GM21447 (cell line): Measurements from ENCODE around the gene CRABP2.

Source experiments
- ATAC-seq: cut with Tn5 transposase; IDR thresholded peaks from one replicate; pipeline ENCODE4 v1.9.1; 2021; ENCODE audit not compliant: unreplicated experiment

CRABP2 gene

DNA sequence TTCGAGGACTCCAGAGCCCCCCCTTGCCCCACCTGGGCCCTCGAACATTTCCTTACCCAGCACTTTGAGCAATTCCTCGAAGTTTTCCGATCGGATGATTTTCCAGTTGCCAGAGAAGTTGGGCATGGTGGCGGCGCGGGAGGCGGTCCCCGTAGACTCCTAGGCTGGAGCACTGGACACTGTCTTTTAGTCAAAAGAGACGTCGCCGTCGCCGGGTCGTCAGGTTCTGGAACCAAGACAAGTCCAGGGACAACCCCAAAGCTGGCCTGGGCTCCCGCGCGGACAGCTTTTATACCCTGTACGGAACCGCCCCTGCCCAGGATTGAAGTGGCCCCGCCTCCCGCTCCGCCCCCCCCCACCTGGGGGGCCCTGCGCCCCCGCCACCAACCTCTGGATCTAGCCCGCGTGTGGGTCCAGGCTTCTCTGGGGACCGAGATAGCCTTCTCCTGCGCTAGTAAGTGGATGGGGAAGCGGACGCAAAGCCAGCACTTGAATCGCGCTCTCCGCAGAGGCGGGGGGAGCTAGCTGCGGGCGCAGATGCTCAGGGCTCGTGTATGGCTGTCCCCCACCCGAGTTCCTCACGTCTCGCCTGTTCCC lies at the start of gene CRABP2:
CRABP2 (minus strand) TSS at position 263 of the 597 bp plus-strand sequence; CDS start at position 126, 137 bp downstream.
- ATAC-seq = no peak

DNA sequence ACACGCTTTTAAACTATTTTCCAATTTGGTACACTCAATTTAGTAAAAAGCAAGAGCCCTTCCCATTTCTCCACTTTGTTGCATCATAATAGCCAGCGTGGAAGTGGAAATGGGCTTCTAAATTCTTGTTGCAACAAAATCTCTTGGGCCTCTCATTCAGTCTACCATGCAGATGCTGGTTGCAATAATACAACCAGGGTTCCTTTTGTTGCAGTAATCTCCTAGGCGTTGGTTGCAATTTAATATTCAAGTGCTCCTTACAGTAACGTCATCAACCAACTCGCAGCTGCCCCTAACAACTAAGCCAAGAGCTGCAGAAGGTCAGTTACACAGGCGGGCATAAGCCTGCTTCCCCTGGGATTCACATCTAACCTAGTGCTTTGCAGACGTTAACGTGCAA lies 48.8 kb upstream of the CRABP2 start:
- no peak for ATAC-seq

DNA sequence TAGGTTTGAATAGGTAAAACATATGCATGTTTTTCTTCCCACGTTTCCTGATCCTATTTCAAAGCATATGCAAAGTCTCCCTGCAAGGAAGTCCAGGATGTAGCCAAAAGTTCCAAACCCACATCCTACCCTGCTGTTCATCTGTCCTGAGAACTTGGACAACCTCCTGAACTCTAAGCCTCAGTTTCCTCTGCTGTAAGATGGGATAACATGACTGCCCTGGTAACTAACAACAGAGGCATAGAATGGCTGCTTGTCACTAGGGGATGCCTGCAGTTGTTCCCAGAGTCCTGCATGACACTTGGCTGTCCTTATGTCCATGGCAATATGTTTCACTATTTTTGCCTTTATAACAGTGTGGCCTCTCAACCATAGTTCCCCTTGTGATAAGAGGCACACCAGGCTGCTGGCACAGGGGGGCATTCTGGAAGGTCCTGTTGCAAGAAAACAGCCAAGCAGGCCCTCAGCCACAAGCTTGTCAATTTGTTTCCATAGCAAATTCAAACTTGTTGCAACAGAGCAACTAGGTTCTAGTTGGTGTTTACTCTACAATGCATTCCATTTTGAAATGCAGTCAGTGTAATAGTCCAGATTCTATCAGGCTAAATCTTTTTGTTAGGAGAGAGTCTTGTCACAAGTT lies 47.6 kb upstream of the CRABP2 start:
- ATAC-seq = no peak

DNA sequence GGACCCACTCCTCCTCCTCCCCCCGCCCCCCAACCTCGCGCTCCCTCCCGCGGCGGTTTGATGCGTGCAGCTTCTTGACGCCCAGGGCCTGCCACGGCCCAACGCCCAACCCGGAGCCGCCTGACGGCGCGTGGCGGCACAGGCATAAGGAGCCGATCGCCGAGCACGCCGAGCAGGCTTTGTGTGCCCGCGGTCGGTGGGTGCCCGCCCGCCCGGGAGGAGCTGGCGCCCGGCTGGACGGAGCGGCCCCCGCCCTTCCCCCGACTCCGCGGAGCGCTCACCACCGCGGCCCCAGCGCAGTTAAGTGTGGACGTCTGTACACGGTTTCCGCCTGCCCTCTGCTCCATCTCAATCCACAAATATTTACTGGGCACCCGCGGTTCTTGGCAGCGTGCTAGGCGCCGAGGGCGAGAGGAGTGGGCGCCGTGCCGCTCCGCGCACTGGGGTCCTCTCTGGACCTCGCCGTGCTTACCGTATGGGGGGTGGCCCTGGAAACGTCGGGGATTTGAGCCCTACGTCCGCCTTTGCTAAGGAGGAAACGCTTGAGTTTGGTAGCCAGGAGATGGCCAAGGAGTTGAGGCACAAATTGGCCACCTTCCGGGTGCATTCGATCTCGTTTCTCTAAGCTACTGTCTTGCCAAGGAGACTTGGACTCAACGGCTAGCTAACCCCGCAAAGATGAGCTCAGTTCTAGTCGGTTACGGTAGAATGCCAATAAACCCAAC lies 46.5 kb upstream of the CRABP2 start:
- ATAC-seq = peak; percentile 46

DNA sequence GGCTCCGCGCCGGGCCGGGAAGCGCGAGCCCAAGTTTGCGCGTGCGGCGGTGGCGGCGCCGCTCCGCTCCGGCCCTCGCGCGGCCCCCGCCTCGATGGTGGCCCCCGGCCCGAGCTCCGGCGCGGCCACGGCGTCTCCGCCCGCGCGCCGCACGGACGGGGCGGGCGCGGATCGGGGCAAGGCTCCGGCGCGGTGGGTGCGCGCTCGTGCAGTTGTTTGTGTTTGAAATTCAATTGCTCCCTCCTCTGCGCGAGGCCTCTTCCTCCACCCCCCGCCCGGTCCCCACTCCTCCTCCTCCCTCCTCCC lies 46.0 kb upstream of the CRABP2 start, which contains the start of gene HDGF:
HDGF (minus strand) TSS at position 225 of the 306 bp plus-strand sequence. CDS start 246 bp downstream, outside the sequence.
- ATAC-seq = peak; percentile 2

DNA sequence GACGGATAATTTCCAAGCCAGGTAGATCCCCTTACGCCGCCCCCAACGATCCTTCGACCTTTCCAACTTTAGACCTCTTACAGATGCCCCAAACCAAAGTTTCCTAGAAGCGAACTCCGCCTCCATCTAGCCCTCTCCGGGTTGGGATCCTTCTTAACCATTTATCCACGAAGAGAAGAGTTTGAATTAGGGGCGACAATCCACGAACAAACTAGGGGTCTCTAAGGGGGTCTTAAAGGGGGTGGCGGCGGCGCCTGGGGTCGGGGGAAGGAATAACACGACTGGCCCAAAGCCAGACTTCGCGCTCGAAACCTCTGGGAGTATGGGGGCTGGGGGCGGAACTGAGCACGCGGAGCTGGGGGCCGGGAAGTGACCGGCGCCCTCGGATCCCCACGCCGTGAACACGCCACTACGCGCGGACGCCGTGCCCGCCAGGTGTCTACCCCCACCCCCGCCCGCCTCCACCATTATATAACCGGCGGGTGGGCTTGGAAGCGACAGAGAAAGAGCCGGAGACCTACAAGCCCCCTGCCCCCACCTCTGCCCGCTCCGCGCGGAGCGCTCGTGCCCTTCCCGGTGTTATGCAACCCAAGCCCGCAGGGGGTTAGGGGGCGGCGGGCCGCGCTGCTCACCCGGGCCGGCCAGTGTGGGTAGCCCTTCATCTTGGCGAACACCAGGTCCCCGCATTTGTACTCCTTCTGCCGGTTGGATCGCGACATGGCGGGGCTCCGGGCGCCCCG lies 45.5 kb upstream of the CRABP2 start:
- peak; percentile 6 for ATAC-seq

DNA sequence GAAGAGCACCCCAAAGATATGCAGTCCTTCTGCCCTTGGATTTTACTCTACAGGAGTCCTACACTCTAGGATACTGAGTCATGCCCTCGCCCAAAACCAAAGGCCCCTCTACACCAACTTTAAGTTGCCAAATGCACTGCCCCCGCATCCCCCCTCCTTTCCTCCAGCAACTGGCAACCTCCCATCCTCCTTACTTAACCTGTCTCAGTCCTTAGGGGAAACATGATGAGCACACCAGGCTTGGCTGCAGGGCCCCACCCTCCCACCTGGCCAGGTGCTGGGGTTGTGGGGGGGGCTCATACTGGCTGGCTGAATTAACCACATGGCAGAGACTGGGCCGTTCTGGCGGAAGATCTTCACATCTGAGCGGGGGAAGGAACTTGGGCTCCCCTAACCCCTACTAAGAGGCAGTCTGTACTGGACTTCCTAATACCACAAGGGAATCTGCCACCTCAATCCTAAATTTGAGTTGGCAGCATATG lies 44.8 kb upstream of the CRABP2 start:
- no peak for ATAC-seq

DNA sequence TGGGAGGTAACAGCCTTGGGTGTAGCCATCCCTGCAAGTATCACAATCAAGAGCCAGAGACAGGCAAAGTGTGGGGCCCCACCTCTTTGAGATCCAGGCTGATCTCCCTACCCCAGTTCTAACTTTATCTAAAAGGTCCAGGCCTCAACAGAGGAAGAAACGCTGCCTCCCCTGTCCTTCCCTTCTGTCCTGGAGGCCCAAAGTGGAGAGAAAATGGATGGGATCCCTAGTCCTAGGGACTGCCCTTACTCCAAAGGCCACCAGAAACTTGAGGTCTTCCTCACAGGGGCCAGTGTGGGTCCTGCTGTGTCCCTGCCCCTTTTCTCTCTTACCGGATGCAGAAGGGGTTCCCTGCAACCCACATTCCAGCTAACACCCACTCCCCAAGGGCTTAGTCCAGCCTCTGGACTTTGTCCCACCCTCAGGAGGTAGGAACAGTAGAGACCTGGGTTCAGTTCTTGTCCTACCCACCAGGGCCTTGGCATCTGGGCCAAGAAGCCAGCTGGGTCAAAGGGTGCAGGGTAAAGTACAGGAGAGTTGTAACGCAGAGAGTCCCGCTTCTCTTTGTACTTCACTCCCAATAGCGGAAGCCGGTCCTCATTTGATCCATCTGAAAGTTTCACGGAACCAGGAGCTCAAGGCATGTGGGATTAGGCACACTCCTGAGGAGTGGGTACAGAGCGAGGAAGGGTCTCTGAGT lies 44.2 kb upstream of the CRABP2 start:
- ATAC-seq = no peak

DNA sequence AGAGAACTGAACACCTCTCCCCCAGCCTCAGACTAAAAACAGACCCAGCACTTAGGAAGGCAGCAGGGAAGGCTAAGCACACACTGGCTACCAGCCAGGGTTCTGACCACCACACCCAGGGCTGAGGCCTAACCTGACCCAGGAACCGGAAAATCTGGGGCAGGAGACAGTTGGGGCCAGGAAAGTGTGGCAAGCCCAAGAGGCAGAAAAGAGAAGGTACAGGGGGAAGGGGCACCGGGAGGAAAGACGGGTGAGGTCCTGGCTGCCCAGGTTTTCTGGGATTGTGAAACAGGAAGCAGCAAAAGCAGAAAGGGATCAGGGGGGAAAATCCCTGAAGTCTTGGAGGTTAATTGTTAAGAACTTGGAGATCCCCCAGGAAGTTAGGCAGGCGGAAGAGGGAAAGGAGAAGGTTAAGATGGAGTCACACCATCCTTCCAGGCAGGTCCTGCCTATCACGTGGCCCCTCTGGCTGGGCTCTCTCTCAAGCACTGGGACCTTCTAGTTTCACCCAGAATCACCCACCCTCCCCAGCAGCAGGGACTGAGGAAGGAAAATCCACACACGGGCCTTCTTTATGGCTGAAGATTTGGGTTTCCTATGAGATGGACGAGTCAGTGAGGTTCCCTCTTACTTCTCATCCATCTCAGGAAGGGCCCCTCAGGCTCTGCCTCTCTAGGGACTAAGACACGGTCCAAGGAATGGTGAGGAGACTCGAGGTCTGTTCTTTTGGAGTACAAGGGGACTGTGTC lies 43.5 kb upstream of the CRABP2 start:
- ATAC-seq = no peak

DNA sequence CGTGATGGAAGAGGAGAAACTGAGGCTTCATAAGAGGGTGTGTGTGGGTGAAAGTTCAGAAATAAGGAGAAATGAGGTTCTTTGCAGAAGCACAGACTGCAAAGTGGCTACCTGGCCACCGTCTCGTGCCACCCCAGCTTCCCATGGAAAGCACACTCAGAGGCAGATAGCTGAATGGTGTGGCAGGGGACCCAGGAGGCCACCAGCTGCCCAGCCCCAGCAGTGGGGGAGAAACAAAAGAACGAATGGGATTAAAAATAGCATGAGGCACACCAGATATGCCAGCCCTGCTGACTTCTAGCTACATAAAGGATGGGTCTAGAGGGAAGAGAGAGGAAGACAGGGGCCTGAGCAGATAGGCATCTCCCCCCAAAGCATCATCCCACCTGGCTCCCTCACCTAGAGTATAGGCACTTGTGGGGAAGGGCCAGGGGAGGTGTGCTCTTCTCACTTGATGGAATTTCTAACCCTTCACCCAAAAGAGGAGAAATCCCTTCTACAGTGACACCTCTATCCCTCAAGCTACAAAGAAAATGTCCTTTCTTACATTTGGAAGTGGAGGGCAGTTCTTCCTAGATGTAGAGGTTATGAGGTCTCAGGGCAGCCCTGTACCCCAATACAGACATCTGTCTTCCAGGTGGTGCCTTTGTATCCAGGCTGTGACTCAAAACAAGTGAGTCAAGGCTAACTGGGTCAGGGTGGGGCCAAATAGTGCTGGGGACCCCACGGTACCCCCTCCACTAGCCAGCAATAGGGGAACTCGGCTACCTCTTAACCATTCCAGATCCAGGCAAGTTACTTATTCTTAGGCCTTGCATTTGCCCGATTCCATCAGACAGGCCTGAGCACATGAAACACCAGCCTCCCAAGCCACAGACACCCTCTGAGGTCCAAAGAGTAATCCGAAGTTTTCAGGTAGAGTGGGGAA lies 42.6 kb upstream of the CRABP2 start:
- no peak for ATAC-seq

DNA sequence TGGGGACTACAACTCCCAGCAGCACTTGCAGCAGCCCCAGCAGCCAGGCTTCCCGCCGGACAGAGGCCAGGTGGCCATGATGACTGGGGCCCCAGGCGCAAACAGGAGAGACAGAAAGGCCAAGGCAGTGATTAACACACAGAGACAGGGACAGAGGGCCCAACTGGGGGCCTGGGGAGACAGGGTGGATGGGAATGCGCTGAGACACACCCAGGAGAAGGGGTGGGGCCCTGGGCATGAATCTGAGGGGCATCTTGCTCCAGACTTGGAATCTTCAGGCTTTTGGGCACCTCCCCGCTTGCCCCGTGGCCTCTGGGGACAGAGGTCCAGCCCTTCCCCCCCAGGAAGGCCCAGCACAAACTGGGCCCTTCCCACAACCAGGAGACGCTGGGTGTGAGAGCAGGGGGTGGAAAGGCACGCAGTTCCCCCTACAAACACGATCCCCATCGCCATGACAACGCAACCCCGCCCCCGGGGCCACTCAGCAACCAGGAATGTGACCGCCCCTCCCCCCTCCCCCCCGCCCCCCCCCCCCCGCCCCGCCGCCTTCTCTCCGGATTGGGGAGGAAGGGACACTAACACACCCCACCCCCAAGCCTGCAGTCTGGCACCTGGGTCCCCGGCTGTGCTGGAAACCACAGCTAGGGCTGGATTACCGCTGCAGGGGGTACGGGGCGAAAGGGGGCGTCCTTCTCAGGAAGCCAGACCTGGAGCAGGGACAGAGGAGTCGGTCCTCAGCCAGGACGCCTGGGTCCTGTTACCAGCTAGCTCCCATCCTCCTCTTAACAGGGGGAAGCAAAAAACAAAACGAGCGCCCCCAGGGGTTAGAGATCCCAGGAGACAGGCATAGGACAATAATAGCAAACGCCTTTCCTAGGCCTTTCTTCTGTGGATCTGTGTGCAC lies 41.6 kb upstream of the CRABP2 start:
- ATAC-seq = no peak

DNA sequence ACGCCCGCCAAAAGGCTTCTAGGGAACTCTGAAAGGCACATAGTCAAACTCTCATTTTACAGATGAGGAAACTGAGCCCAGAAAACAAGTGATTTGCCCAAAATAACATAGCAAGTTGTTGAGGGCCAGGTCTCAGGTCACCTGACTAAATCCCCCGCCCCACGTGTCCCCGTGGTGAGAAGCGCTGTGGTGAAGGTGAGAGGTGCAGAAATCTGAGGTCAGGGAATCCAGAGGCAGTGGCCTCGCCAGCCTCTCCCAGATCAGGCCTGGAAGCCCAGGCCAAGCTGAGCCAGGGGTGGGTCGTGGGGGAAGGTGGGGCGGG lies 41.0 kb upstream of the CRABP2 start:
- ATAC-seq = no peak

DNA sequence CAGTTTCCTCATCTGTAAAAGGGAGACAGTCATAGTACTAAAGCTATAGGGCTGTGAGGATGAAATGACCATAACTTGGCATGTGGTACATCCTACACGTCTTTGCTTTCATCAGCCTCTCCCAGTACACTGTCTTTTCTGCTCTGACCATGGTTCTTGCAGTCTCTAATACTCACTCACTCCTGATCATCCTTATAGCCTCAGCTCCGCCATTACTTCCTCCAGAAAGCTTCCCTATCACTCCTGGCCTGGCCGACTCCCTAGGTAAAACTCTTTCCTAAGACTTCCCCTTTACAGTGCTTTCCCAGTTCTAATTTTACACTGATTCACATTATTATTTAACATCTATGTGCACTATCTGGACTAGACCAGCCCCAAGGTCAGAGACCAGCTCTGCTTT lies 40.5 kb upstream of the CRABP2 start:
- ATAC-seq = no peak

DNA sequence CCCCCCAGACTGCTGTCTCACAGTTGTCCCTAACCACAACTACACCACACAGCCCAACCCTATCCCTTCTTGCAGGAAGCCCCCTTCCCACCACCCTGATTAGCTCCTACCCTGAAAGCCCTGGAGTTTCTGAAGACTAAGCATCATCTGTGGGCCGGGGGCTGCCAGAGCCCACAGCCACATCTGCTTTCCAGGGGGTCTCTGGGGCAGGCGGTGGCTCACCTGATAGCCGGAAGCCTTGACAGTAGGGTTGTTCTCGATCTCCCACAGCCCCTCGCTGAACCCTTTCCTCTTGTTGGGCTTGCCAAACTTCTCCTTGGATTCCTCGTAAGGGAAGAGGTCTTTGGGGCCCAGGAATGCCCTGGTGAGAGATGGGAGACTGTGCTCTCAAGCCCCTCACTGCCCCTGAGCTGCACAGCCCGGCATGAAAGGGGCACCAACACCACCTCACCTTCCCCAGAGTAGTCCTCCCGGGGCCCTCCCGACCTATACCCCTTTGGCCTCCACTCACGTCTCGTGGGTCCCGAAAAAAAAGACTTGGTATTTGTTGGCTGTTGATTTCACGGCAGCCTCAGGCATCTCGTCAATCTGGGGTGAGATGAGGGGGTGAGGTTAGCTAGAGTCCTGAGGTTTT lies 39.5 kb upstream of the CRABP2 start:
- ATAC-seq = no peak

DNA sequence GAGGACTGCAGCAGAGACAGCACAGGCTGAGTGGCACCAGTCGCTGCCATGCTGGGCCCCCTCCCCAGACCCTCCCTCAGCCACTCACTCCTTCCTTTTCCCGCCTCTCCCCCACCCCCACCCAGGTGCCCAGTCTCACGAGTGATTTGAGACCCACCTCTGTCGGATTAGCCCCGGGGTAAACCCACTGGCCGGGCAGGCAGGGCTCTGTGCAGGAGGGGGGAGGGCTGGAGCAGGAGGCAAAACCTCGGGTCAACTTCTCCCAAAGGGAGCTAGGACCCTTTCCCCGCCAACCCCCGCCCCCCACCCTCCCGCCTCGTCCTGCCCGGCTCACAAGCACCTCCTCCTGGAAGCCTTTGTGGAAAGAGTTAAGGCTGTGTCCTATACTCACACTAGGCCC lies 39.0 kb upstream of the CRABP2 start:
- no peak for ATAC-seq

DNA sequence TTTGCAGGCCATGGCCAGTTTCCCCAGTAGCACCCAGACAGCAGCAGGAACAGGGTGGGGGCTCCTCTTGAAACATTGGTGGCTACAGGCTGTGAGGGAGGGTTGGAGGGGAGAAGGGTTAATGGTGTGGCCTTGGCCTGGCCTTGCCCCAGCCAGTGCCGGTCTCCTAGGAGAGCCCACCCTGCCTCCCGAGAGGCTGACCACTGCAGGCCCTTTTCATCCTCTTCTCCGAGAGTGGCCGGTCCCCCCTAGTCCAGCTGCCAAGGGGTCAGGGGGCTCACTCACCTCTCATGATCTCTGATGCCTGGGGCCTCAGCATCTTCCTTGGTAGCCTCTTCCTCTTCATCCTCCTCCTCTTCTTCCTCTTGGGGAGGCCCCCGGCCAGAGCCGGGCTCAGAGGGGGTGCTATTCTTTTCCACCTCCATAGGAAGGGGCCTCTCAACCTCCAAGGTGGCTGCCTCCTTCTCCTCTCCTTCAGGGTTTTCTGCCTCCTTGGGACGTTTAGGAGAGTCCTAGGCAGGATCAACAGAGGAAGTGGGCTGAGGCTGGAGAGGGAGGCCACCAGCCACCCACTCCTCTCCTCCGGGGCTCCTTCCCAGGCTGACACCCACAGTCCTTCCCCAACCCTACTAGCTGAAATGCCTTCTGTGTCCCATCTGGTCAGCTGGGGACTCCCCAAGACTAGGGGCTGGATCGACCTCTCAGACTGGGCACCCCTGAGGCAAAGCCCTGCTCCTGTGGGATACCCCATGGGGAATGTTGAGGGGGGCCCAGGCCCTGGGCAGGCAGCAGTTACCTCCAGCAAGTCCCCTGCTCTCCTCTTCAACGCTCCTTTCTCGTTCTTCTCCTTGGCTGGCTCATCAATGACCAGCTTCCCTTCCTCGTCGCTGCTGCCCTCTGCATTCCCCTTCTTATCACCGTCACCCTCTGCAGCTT lies 38.3 kb upstream of the CRABP2 start:
- no peak for ATAC-seq

DNA sequence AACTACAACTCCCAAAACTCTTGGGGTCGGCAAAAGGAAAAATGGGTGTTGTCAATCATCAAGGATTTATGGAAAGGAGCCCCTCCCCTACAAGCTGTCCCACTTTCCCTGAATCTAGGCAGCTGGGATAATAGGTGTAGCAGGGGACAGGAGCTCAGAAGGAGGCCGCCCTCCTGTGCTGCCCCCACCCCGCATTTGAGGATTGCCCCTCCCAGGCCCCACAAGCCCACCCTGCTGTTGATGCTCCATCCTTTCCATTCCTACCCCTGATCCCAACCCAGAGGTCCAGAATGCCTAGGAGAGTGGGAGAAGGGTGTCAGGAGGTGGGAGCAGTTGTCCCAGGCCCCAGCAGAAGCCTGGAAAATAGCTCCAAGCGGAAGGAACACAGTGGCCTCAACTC lies 37.4 kb upstream of the CRABP2 start:
- ATAC-seq = no peak
